Skin epidermis (tissue), 12 donors: Measurements from ENCODE around the gene NAT14.
"Not testable (repeated sequence)": the region's sequence is repeated elsewhere in the genome, so short reads cannot be mapped to it uniquely, and the experiment has no call there.

Experiments used
- H3K27ac ChIP-seq, 21 experiments: fragments of 200-600 bp; sonication (generic) in 11 of 21; one replicate each; pipeline ENCODE4 v1.5.0; 2020; ENCODE audit warnings: mild to moderate bottlenecking in 3 of 21, inconsistent platforms in 2 of 21, moderate library complexity in 2 of 21
- H3K4me3 ChIP-seq, 7 experiments: fragments of 200-600 bp; sonication (generic) in 2 of 7; one replicate each; pipeline ENCODE4 v1.5.0; 2020; ENCODE audit warnings: inconsistent platforms in 2 of 7, mild to moderate bottlenecking in 2 of 7, moderate library complexity in 1 of 7

NAT14 gene

GRCh38 chr19:55484593-55485438 lies at the start of gene NAT14:
NAT14 (plus strand) TSS chr19:55485188; CDS start chr19:55485709, 521 bp downstream.
- Histone ChIP-seq H3K27ac (peak within 1 kb of the TSS; percentile 45 to 90 (median 80)), H3K4me3 (peak within 1 kb of the TSS; percentile 37 to 63 (median 45))

- Histone ChIP-seq H3K4me3 (no peak overlapping the region), H3K27ac (no peak overlapping the region)
These were observed 48.1 kb upstream of the NAT14 start for GRCh38 chr19:55436847-55437246.

- H3K27ac ChIP-seq: no peak overlapping the region
- no peak overlapping the region for H3K4me3 ChIP-seq
These were observed 47.6 kb upstream of the NAT14 start for GRCh38 chr19:55437410-55437809.

GRCh38 chr19:55439052-55439451 lies 45.9 kb upstream of the NAT14 start:
- no peak overlapping the region for H3K4me3 ChIP-seq
- no peak overlapping the region for H3K27ac ChIP-seq

- no peak overlapping the region for H3K27ac ChIP-seq
These were observed 44.4 kb upstream of the NAT14 start for GRCh38 chr19:55440411-55441105.

GRCh38 chr19:55441319-55441691 lies 43.7 kb upstream of the NAT14 start:
- Histone ChIP-seq H3K4me3 (no peak overlapping the region), H3K27ac (no peak overlapping the region)

More at GRCh38 chr19:55440411-55441105, 44.4 kb upstream of the NAT14 start:
- H3K4me3 ChIP-seq: no peak overlapping the region

GRCh38 chr19:55441692-55442321 lies 43.2 kb upstream of the NAT14 start:
- no peak overlapping the region for H3K27ac ChIP-seq
- peak overlapping the region in 1 of 7 experiments; percentile 12 for H3K4me3 ChIP-seq

- Histone ChIP-seq H3K27ac (no peak overlapping the region), H3K4me3 (peak overlapping the region in 1 of 7 experiments; percentile 12)
These were observed 42.5 kb upstream of the NAT14 start for GRCh38 chr19:55442372-55442961.

GRCh38 chr19:55443045-55443823 lies 41.8 kb upstream of the NAT14 start, which contains the start of gene SHISA7:
SHISA7 (minus strand) TSS chr19:55443300; CDS start chr19:55442863, 437 bp downstream.
- Histone ChIP-seq H3K4me3 (peak within 1 kb of the TSS in 1 of 7 experiments; percentile 12), H3K27ac (no peak within 1 kb of the TSS)

GRCh38 chr19:55443824-55444480 lies 41.0 kb upstream of the NAT14 start:
- Histone ChIP-seq H3K27ac (no peak overlapping the region), H3K4me3 (no peak overlapping the region)

GRCh38 chr19:55444646-55445045 lies 40.3 kb upstream of the NAT14 start:
- H3K27ac ChIP-seq: no peak overlapping the region

GRCh38 chr19:55446060-55446459 lies 38.9 kb upstream of the NAT14 start:
- Histone ChIP-seq H3K27ac (no peak overlapping the region), H3K4me3 (no peak overlapping the region)

More at GRCh38 chr19:55444646-55445045, 40.3 kb upstream of the NAT14 start:
- no peak overlapping the region for H3K4me3 ChIP-seq

- Histone ChIP-seq H3K4me3 (no peak overlapping the region), H3K27ac (no peak overlapping the region)
These were observed 37.4 kb upstream of the NAT14 start for GRCh38 chr19:55447421-55448174.

GRCh38 chr19:55448175-55448490 lies 36.9 kb upstream of the NAT14 start:
- not testable (repeated sequence) for H3K27ac ChIP-seq, H3K4me3 ChIP-seq

- no peak overlapping the region for H3K4me3 ChIP-seq
- no peak overlapping the region for H3K27ac ChIP-seq
These were observed 35.5 kb upstream of the NAT14 start for GRCh38 chr19:55449469-55449868.

GRCh38 chr19:55451163-55451964 lies 33.6 kb upstream of the NAT14 start:
- H3K27ac ChIP-seq: no peak overlapping the region
- peak overlapping the region in 2 of 7 experiments; percentile 5 to 23 for H3K4me3 ChIP-seq
